GM21515 (cell line): ENCODE data around the gene GNAT1.
"Not testable (repeated sequence)": the region's sequence is repeated elsewhere in the genome, so short reads cannot be mapped to it uniquely, and the experiment has no call there.

Experiments used
- ATAC-seq: cut with Tn5 transposase; IDR thresholded peaks from one replicate; pipeline ENCODE4 v1.9.1; 2021; ENCODE audit not compliant: unreplicated experiment

Gene GNAT1

GRCh38 chr3:50201573-50202315 lies 10.3 kb downstream of the GNAT1 start:
- ATAC-seq, result no peak

DNA sequence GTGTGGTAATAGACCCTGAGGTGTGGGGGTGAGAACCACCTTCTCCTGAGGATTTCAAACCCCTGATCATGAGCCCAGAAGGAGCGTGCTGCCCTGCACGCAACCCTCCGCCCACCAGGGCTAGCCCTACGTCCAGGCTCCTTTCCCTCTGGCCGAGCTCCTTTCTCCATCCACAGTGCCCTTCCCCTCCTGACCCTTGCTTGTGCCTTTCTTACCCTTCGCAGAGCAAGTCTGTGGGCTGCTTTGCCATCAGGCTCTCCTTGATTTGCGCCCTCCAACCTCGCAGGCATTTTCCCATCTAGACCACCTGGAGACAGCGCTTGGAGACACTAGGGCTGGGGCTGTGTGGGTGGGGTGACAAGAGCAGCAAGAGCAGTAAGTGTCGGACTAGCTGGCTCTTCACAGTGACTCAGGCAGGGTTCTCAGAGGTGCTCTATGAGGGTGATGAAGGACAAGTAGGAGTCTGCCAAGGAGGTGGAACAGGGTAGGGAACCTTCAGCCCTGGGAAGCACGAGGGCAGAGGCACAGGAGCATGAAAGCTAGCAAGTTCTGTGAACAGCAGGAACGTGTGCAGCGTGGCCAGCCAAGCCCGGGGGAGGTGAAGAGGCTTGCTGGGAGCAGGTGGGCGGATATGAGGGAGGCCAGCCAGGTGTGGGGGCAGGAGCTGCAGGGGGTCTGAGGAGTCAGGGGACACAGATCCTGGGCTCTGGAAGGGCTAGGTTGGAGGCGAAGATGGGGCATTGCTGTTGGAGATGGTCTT lies 11.1 kb downstream of the GNAT1 start:
- ATAC-seq, result no peak

- ATAC-seq, result no peak
These were observed 11.9 kb downstream of the GNAT1 start for GRCh38 chr3:50203113-50203808.

DNA sequence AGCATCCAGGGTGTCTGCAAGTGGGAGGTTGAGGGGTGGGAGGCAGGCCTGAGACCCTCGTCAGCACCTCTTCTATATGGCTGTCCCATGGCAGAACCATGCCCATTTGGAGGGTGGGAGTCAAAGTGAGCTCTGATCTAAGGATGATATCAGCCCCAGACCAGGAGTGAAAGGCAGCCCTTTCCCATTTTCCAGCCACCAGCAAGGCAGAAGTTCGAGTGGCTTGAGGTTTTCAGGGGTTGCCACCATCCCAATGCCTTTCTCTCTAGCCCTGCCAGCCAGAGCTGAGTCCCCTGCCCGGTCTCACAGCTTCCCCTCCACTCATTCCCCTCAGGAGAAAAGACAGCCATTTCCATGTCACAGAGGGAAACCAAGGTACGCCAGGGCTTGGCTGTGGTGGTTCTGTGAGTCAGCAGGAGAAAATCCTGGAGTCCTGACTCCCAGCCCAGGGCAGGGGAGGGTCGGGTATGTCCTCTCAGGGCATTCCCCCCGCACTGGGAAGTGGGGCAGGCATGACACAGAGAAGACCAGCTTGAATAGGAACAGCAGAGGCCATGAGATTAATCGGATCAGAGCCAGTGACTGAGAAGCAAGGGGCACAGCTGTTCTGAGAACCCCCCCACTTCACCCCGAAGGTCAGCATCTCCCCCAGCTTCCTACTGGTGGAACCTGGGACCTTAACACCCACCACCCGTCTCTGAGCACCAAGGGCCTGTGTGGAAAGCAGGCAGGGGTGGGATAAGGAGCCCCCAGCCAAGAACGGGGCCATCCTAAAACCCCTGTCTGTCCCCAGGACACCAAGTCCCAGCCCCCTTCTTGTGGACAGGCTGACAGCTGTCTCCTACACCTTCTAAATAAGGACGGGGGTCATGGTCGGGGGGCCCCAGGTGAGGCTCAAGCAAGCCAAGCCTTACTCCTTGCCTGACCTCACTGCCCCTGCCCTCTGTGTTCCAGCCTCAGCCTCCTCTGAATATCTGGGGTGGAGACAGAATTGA lies 12.7 kb downstream of the GNAT1 start:
- no peak for ATAC-seq

DNA sequence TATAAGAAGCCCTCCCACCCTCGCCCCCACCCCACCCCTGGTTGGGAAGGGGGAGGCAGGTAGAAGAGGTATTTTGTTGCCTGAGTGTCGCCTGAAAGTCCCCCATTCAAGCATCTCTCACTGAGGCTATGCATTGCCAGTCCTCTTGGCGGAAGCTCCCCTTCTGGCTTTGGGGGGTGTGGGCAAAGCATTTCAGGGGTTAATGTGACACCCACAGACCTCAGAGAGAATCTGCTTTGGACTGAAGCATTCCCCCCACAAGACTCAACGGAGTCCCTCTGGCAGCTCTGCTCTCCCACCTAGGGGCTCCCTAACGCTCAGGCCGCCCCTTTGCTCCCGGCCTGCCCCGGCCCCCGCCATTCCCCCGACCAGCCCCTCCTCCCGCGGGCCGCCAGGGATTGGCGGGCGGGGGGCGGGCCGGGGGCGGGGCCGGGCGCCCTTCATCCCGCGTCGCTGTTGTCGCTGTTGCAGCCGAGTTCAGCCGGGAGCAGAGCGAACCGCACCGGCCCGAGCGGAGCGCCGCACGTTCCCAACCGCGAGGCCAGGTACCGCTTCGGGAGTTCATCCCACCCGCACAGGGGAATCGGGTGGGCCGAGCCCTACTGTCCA lies 13.5 kb downstream of the GNAT1 start, which contains the start of gene SLC38A3:
Gene SLC38A3 (plus strand): TSS at position 468 of the 609 bp plus-strand sequence. CDS start 8,929 bp downstream, outside the sequence.
- no peak for ATAC-seq

DNA sequence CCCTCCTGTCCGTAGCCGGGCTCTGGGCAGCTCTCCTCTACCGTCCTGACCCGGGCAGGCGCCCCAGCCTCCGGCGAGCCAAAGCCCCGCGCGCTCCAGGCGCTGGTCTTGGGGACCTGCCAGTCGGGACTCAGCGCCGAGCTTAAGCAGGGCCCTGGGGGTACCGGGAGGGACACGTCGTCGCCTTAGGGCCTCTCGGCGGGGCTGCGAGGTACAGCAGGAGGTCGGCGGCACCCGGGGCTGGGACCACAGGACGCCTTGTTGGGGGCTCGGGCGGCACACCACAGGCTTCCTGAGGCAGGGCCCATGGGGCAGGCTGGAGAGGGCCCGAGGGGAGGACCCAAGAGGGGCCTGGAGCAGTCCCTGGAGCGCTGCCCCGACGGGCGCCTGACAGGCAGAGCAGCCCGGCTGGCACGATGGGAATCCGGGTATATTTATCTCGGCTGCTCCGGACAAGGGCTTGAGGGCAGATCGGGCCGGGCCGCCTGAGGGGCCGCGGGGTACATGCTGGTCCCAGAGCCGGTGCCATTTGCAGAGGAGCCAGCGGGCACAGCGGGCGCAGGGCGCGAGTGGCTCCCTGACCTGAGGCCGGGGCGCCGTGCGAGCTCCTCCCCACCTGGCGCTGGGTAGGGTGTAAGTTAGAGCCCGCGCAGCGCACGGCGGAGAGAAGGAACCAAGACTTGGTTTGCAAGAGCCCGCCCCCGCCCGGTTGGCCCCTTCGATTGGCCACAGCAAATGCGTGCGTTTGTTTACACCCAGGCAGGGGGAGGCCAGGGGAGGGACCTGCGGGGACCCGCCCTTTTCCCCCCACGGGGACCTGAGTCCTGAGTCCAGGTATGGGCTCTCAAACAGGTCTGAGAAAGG lies 14.2 kb downstream of the GNAT1 start:
- ATAC-seq, result no peak

- ATAC-seq, result no peak
These were observed 16.1 kb downstream of the GNAT1 start for GRCh38 chr3:50207359-50208042.

- no peak for ATAC-seq
These were observed 17.4 kb downstream of the GNAT1 start for GRCh38 chr3:50208677-50209344.

- ATAC-seq, result no peak
These were observed 18.7 kb downstream of the GNAT1 start for GRCh38 chr3:50210176-50210509.

- ATAC-seq, result no peak
These were observed 19.3 kb downstream of the GNAT1 start for GRCh38 chr3:50210510-50211367.

DNA sequence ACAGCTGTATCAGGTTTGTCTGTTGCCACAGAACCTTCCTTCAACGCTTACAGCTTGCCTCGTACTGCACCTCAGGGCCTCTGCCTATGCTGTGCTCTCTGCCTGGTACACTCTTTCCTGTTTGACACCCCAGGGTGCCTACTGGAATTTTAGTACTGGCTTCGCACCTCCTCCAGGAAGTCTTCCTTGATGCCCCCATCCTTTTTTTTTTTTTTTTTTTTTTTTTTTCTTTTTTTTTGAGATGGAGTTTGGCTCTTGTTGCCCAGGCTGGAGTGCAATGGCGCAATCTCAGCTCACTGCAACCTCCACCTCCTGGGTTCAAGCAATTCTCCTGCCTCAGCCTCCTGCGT lies 19.9 kb downstream of the GNAT1 start:
- ATAC-seq, result not testable (repeated sequence)

DNA sequence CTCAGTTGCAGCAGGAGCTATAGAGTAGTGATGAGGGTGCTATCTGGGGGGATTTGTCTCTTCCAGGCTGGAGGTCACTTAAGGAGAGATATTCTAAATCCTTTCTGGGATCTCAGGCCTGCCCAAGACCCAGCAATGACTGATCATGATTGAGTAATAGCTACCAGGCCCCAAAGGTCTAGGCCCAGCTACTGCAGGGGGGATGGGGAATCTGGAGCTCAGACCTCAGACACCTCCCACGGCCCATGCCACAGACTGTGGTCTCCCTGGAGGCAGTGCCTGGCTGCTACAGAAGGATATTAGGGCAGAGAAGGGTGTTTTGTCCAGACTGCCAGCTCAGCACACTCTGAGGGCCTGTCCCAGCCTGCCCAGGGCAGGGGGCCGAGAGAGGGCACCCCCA lies 20.5 kb downstream of the GNAT1 start:
- no peak for ATAC-seq

- no peak for ATAC-seq
These were observed 21.1 kb downstream of the GNAT1 start for GRCh38 chr3:50212502-50212901.

DNA sequence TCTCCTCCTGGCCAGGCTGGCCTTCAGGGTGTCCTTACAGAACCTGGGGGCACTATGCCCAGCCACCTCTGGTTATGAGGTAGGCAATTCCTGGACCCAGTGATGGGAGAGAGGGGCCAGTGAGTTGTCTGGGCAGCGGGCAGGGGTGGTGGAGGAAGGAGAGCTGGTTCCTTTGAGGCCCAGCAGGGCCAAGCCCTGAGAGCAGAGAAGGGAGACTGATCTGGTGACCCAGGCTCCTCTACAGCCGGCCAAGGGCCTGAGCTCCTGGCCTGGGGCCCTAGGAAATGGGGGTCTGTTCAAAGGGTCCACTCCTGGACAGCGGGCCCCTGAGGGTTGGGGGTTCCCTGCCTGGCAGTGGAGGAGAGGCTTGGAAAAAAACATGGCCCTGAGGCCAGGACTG lies 21.6 kb downstream of the GNAT1 start:
- no peak for ATAC-seq

DNA sequence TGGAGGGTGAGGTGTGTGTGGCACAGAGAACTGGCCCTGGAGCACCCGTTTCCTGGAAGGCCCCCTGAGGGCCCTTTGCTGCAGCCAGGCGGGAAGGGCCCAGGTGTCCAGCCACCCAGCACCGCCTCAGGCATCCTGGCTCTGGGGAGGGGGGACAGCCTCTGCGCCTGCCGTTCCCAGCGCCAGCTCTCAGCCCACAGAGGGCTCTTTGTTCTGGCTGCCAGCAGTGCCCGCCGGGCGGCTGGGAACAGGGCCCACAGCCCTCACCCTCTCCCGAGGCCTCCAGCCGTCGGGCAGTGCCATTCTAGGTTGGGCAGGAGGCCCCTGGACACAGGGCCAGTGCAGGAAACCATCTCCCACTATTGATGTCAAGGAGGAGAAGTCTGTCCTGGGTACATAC lies 22.0 kb downstream of the GNAT1 start:
- no peak for ATAC-seq

DNA sequence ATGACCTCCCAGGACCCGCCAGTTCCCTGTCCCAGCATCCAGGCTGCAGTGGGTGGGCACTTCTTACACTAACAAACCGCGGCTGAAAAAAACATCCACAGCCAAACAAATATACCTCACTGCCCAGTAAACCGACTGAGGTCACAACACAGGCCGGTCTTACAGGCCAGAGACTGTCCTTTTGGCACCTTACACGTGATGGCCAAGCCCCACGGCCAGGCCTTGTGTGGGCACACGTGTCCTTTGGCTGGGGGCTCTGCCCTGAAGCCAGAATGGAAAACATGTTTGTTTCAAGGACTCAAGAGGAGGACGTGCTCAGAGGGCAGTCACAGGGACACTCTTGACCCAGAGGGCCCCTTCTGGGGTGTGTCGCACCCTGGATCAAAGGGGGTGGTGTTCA lies 23.4 kb downstream of the GNAT1 start:
- ATAC-seq, result no peak

DNA sequence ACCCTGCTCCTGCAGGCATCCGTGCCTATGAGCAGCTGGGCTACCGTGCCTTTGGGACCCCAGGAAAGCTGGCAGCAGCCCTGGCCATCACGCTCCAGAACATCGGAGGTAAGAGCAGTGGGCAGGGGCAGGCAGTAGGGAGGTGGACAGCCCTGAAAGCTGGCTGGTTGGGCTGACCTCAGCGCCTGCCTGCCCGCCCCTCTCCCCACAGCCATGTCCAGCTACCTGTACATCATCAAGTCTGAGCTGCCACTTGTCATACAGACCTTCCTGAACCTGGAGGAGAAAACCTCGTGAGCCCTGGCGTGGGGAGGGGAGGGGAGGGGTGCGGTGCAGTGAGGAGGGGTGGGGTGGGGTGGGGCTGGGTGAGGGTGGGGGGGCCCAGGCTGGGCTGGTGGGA lies 24.1 kb downstream of the GNAT1 start:
- ATAC-seq, result no peak
